ENCODE measurements around the gene DIS3L2. TPM values are rescaled to one million over a fixed set of nuclear protein-coding genes. Genes with fewer than 3 reads are reported as not detected.
A peak's percentile ranks its signal among the peaks of the same experiment; 100 is the strongest.
"Not testable (repeated sequence)": the region's sequence is repeated elsewhere in the genome, so short reads cannot be mapped to it uniquely, and the experiment has no call there.

DIS3L2 gene
- total RNA-seq, 6 donors from 2014 or later = 31.2 to 98.5 (median 50.3) TPM

GRCh38 chr2:232335206-232335858 is 373.8 kb downstream of the DIS3L2 start:
- H3K4me3 ChIP-seq, H3K4me1 ChIP-seq, H3K27me3 ChIP-seq, H3K27ac ChIP-seq, H3K9me3 ChIP-seq: not testable (repeated sequence)
- TF ChIP-seq CTCF (IDR thresholded peaks at IDR 0.05) = peak; percentile 18 to 53 (median 32)
- peaks cover 0 to 19% (median 3%) of the 10 kb centered on the region in 4 donors for H3K36me3 ChIP-seq
- 61% methylated on average over 7 of the region's 15 CpGs; no CpG with 5 or more reads in 1 of the 2 donors for WGBS, 2 donors
- DNase-seq (peak in 1 of 2 donors; percentile 19), ATAC-seq (ENCODE audit: low FRiP score in 2 of 2) (peak in 1 of 2 donors; percentile 34)

GRCh38 chr2:232335859-232336215 is 374.3 kb downstream of the DIS3L2 start:
- H3K4me1 ChIP-seq = no peaks in the 10 kb centered on the region
- no peaks in the 10 kb centered on the region for H3K27me3 ChIP-seq
- no peak overlapping the region for H3K4me3 ChIP-seq
- TF ChIP-seq POLR2A (IDR thresholded peaks at IDR 0.05) (no peak), POLR2AphosphoS5 (IDR thresholded peaks at IDR 0.05) (no peak), EP300 (IDR thresholded peaks at IDR 0.05) (no peak), CTCF (IDR thresholded peaks at IDR 0.05) (no peak)
- no peak for DNase-seq
- peaks cover 0 to 19% (median 3%) of the 10 kb centered on the region in 4 donors for H3K36me3 ChIP-seq
- 97 to 100% methylated on average over 3 to 4 of the region's 4 CpGs for WGBS, 2 donors
- ATAC-seq (ENCODE audit: low FRiP score in 2 of 2) = no peak
- H3K9me3 ChIP-seq = no peaks in the 10 kb centered on the region
- no peak overlapping the region for H3K27ac ChIP-seq

- TF ChIP-seq EP300 (IDR thresholded peaks at IDR 0.05) (no peak), CTCF (IDR thresholded peaks at IDR 0.05) (no peak), POLR2AphosphoS5 (IDR thresholded peaks at IDR 0.05) (no peak), POLR2A (IDR thresholded peaks at IDR 0.05) (no peak)
- DNase-seq (peak in 1 of 2 donors; percentile 14), ATAC-seq (ENCODE audit: low FRiP score in 2 of 2) (no peak)
- Histone ChIP-seq H3K27ac (no peak overlapping the region), H3K9me3 (no peaks in the 10 kb centered on the region), H3K4me3 (no peak overlapping the region), H3K4me1 (no peaks in the 10 kb centered on the region), H3K27me3 (no peaks in the 10 kb centered on the region), H3K36me3 (peaks cover 0 to 19% (median 3%) of the 10 kb centered on the region in 4 donors)
- WGBS, 2 donors = 92 to 99% methylated on average over 9 to 15 of the region's 15 CpGs
These were observed 374.8 kb downstream of the DIS3L2 start for GRCh38 chr2:232336241-232336736.

GRCh38 chr2:232336981-232337720 is 375.6 kb downstream of the DIS3L2 start:
- 90 to 92% methylated on average over 9 to 14 of the region's 18 CpGs for WGBS, 2 donors
- Histone ChIP-seq H3K27ac (no peak overlapping the region), H3K9me3 (no peaks in the 10 kb centered on the region), H3K4me3 (no peak overlapping the region), H3K36me3 (peaks cover 0 to 19% (median 3%) of the 10 kb centered on the region in 4 donors), H3K4me1 (no peaks in the 10 kb centered on the region), H3K27me3 (no peaks in the 10 kb centered on the region)
- DNase-seq (peak in 1 of 2 donors; percentile 17), ATAC-seq (ENCODE audit: low FRiP score in 2 of 2) (no peak)
- TF ChIP-seq POLR2AphosphoS5 (IDR thresholded peaks at IDR 0.05) = no peak

GRCh38 chr2:232338094-232338758 is 376.7 kb downstream of the DIS3L2 start:
- H3K9me3 ChIP-seq; H3K27ac ChIP-seq; H3K4me1 ChIP-seq; ATAC-seq (ENCODE audit: low FRiP score in 2 of 2); H3K4me3 ChIP-seq; H3K27me3 ChIP-seq: not testable (repeated sequence)
- peaks cover 0 to 19% (median 3%) of the 10 kb centered on the region in 4 donors for H3K36me3 ChIP-seq
- DNase-seq = peak in 1 of 2 donors; percentile 9
- 87 to 100% methylated on average over 4 of the region's 16 CpGs for WGBS, 2 donors
